GM10847 (cell line): ENCODE results near the gene SETD1B.

ENCODE experiments used
- POLR2A ChIP-seq: IDR thresholded peaks from 2 replicates; pipeline ENCODE4 v1.6.1; 2011; ENCODE audit not compliant: insufficient read length; ENCODE audit errors: extremely low read depth

Gene SETD1B

GRCh38 chr12:121823101-121823726, 19.4 kb downstream of the SETD1B start:
- TF ChIP-seq POLR2A = no peak

GRCh38 chr12:121823727-121824115, 19.9 kb downstream of the SETD1B start:
- no peak for TF ChIP-seq POLR2A

- no peak for TF ChIP-seq POLR2A
Observed at GRCh38 chr12:121825041-121825523, 21.3 kb downstream of the SETD1B start.

- no peak for TF ChIP-seq POLR2A
Observed at GRCh38 chr12:121826318-121827150, 22.7 kb downstream of the SETD1B start.

GRCh38 chr12:121827351-121828099, 23.7 kb downstream of the SETD1B start:
- no peak for TF ChIP-seq POLR2A

GRCh38 chr12:121828306-121828705, 24.5 kb downstream of the SETD1B start:
- no peak for TF ChIP-seq POLR2A

- no peak for TF ChIP-seq POLR2A
Observed at GRCh38 chr12:121828826-121829225, 25.0 kb downstream of the SETD1B start.

GRCh38 chr12:121829250-121829918, 25.6 kb downstream of the SETD1B start:
- no peak for TF ChIP-seq POLR2A

GRCh38 chr12:121830134-121830533, 26.3 kb downstream of the SETD1B start:
- TF ChIP-seq POLR2A = no peak

GRCh38 chr12:121830588-121831265, 26.9 kb downstream of the SETD1B start:
- TF ChIP-seq POLR2A = no peak

- TF ChIP-seq POLR2A = no peak
Observed at GRCh38 chr12:121831571-121832245, 27.9 kb downstream of the SETD1B start.

GRCh38 chr12:121837680-121838079, 33.9 kb downstream of the SETD1B start:
- no peak for TF ChIP-seq POLR2A

- no peak for TF ChIP-seq POLR2A
Observed at GRCh38 chr12:121838126-121838525, 34.3 kb downstream of the SETD1B start.
